Panc1 (cell line): ENCODE data around the gene CHI3L1.

ENCODE experiments used
- POLR2AphosphoS5 ChIP-seq: IDR thresholded peaks from 2 replicates; pipeline ENCODE4 v1.6.1; 2012; ENCODE audit warnings: mild to moderate bottlenecking, low read depth, low read length, moderate library complexity
- TF ChIP-seq, protein P1 (sequence below): fragments of 450-650 bp; IDR thresholded peaks from 2 replicates; pipeline ENCODE4 v1.5.1; 2017; ENCODE audit warnings: mild to moderate bottlenecking

DNA sequence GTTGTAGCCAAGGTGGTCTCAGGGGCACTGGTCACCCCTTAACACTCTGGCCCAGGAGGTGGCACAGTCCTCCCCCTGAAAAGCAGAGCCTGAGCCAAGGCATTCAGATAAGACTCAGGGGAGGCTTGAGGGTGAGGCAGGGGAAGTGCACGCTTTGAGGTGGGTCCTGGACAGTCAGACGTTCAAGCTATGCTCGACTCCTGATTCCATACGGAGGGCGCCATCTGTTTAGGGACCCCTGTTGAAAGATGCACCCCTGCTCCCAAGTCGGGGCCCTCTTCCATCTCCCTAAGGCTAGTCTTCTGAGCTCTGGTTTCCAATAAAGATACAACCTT is 12.9 kb upstream of the CHI3L1 start:
- TF ChIP-seq, protein P1, sequence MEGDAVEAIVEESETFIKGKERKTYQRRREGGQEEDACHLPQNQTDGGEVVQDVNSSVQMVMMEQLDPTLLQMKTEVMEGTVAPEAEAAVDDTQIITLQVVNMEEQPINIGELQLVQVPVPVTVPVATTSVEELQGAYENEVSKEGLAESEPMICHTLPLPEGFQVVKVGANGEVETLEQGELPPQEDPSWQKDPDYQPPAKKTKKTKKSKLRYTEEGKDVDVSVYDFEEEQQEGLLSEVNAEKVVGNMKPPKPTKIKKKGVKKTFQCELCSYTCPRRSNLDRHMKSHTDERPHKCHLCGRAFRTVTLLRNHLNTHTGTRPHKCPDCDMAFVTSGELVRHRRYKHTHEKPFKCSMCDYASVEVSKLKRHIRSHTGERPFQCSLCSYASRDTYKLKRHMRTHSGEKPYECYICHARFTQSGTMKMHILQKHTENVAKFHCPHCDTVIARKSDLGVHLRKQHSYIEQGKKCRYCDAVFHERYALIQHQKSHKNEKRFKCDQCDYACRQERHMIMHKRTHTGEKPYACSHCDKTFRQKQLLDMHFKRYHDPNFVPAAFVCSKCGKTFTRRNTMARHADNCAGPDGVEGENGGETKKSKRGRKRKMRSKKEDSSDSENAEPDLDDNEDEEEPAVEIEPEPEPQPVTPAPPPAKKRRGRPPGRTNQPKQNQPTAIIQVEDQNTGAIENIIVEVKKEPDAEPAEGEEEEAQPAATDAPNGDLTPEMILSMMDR: no peak
- TF ChIP-seq POLR2AphosphoS5: no peak
